Endometrial microvascular endothelial cells (primary cell): Measurements from ENCODE around the gene TMEM253. TPM values are rescaled to one million over a fixed set of nuclear protein-coding genes. Genes with fewer than 3 reads are reported as not detected.

Experiments
- in situ Hi-C: cut with HindIII; loops from 2 replicates; pipeline ENCODE4 v1.10.0; 2017; ENCODE audit warnings: low sequenced_read_pairs, low pct_unique_long_range_greater_than_20kb; ENCODE audit errors: inconsistent ontology term
- total RNA-seq: library from RNA; depleted of rRNA; stranded (reverse); fragments of >200 nt; gene quantifications from one replicate; pipeline ENCODE4 v1.2.3, GENCODE V29; 2015; ENCODE audit errors: inconsistent ontology term

Gene TMEM253
- total RNA-seq, 1 donor from 2014 or later = not detected

DNA sequence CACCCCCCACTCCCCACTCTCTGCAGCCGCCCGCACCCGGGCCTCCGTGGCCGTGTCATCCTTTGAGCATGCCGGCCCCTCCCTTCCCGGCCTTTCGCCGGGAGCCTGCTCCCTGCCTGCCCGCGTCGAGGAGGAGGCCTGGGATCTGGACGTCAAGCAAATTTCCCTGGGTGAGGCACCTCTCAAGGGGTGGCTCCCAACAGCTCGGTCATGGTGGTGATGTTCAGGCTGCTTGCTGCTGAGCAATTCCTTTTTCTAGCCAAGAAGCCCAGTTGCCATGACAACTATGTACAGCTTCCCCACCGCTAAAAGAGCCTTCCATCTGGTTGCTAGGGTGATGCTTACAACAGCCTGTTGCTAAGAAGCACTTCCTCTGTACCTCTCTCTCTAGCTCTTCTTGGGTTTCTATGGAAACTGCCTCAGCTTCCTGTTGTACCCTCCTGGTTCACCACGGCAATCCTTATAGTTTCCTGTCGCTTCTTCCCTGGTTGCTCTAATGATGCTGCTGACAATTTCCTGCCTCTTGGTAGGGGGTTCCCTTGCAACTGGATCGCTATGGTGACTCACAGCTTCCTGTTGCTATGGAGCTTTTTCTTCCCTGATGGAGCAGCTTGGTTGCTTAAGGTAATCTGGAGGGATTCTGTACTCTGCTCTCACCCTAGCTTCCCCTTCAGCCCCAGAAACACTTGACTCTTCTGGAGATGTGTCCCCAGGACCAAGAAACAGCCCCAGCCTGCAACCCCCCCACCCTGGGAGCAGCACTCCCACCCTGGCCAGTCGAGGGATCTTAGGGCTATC lies 13.4 kb upstream of the TMEM253 start:
- in situ Hi-C loops = no loop called here

DNA sequence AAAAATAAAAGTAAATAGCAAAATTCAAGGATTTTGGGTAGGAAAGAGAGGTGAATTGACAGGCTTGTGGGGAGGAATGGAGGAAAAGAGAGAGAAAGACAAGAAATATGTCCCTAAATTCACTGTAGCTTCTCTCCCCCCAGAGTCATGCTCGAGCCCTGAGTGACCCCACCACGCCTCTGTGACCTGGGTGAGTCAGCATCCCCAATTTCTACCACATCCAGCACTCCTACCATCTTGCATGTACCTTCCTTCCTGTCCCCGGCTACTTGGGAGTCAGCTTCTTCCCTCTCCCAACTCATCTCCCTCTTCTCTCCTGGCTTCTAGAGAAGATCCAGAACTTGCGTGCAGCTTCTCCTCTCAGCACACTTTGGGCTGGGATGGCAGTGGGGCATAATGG lies 12.2 kb upstream of the TMEM253 start:
- in situ Hi-C loops = no loop called here

DNA sequence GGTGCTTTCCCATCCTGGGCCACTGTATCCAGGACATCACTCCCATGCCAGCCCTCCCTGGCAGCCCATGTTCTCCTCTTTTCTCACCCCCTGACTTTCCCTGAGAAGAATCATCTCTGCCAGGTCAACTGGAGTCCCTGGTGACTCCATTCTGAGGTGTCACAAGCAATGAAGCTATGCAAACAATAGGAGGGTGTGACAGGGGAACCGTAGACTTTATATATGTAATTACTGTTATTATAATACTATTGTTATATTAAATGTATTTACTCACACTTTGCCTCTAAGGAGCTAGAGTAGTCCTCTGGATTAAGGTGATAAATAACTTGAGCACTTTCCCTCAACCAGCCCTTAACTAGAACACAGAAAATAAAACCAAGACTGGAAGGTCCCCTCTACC lies 11.6 kb upstream of the TMEM253 start:
- in situ Hi-C loops = no loop called here

DNA sequence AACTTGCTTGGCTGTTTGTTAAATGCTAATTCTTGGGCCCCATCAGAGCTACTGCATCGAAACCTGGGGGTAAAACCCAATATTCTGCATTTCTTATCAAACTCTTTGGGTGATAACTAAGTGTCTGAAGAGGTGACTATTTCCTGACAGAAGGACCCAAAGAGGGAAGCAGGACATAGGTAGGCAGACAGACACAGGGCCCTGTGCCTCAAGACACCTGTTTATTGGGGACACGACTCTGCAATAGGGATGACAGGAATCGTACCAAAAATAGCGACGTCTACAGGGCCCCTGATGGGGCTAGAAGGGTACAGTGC lies 11.0 kb upstream of the TMEM253 start:
- in situ Hi-C loops = no loop called here

DNA sequence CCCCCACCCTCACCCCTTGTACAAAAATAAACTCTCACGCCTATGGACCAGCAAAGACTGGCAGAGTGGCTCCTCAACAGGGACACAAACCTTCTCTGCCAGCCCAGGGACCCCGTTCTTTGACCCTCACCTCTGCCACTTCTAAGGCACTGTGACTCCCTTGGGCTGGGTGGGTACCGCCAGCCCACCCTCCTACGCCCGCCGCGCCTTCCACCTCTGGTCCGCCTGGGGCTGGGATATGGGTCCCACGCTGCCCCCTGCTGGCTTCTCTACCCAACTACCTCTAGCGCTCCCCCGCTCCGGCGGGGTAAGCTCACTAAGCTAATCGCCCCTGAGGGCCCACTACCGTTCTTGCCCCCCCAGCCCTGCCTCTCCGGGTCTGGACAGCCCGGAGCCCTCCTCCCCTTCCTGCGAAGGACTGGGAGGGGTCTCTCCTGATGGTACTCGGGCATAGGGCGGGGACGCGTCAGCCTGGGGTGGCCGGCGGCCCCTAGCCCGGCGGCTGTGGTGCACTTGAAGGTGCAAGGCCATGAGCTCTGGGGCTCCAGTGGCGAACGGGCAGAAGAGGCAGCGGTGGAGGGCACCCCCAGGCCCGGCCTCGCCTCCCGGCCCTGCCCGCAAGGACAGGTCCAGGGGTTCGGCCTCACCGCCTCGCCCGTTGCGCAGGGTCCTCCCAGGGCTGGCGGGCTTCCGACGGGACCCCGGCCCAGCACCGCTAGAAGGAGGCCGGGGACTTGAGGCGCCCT lies 10.5 kb upstream of the TMEM253 start:
- in situ Hi-C loops = no loop called here

DNA sequence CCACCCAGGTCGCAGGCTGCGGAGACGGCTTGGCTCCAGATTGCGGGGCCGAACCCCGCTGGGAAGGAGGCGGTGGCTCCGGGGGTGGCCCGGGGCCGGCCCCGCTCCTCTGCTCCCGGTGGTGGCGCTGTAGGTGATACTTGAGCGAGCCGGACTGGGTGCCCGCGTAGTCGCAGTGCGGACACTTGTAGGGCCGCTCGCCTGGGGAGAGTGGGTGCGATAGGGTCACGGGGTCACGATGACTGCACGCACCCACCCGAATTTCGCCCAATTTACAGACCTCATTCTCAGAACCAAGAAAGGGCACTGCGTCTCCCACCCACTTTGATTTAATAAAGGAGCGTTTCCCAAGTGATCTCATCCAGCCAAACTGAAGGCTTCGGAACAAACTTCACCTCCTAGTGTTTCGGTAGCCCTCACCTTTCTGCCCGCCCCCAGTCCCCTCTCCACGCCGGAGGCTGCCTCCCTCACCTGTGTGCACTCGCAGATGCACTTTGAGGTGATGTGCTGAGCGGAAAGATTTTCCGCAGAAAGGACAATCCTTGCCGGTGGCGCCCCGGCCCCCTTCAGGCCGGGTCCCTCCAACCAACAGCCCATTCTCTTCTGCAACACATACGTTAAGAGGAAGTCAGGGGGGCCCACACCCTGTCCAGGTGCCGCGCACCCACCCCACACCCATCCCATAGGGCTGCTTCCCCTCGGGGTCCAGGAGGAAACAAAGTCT lies 9.8 kb upstream of the TMEM253 start:
- in situ Hi-C loops = no loop called here

DNA sequence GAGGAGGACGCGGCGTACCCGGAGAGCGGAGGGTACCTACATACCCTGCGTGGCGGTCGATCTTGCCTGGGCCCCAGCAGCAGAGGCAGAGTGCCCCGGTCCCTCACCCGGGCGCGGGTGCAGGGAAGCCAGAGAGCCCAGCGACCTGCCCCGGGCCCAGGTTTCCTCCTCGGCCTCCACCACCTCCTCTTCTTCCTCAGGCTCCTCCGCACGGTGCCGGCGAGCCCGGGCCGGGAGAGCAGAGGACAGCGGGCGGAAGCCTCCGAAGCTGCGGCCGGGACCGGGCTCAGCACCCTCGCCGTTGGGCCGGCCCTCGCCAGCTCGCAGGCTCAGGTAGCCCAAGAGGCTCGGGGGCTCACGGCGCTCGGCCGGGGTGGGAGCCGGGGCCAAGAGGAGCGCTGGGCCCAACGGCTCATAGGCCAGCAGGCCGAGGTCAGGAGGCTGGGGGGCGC lies 9.0 kb upstream of the TMEM253 start:
- in situ Hi-C loops = no loop called here

DNA sequence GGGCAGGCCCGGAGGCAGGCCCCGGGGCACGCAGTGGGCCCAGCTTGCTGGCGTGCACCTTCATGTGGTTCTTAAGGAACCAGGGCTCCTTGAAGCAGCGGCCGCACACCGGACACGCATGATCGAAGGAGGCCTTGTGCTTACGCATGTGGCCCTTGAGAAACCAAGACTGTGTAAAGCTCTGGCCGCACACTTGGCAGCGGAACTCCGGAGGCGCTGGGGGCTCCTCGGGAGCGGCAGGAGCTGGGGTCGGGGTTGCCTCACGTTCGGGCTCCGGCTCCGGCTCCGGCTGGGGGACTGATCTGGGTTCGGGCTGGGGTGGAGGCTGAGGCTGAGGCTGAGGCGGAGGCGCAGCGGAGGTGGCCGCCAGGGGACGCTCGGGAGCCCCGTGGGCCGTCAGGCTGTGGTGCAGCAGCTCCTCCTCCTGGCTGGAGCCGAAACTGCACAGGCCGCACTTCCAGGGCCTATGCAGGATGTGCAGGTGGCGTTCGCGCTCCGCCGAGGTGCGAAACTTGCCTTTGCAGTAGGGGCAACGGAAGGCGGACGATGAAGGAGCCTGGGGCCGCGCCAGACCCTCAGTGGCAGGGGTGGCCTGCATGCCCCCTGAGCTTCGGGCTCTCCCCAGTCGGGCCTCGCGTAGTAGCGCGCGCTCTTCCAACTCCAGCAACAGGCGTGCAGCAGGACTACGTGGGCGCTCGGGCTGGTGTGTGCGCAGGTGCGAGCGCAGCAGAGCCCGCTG lies 8.4 kb upstream of the TMEM253 start:
- in situ Hi-C loops = no loop called here

DNA sequence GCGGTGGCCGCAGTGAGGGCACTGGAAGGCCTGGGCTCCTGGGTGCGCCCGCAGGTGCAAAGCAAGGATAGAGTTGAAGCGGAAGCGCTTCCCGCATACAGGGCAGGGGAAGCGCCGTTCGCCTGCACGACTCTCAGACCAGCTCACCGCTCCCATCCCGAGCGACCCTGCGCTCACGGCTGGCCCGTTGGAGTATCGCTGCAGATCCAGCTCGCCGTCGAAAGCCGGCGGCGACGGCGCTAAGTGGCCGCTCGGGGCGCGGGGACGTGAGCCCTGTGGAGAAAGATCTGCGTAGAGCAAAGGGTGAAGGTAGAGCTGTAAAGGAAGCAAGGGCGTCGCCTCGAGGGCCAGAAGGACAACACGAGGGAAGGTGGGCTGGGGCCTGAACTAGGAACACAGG lies 7.8 kb upstream of the TMEM253 start:
- in situ Hi-C loops = no loop called here

DNA sequence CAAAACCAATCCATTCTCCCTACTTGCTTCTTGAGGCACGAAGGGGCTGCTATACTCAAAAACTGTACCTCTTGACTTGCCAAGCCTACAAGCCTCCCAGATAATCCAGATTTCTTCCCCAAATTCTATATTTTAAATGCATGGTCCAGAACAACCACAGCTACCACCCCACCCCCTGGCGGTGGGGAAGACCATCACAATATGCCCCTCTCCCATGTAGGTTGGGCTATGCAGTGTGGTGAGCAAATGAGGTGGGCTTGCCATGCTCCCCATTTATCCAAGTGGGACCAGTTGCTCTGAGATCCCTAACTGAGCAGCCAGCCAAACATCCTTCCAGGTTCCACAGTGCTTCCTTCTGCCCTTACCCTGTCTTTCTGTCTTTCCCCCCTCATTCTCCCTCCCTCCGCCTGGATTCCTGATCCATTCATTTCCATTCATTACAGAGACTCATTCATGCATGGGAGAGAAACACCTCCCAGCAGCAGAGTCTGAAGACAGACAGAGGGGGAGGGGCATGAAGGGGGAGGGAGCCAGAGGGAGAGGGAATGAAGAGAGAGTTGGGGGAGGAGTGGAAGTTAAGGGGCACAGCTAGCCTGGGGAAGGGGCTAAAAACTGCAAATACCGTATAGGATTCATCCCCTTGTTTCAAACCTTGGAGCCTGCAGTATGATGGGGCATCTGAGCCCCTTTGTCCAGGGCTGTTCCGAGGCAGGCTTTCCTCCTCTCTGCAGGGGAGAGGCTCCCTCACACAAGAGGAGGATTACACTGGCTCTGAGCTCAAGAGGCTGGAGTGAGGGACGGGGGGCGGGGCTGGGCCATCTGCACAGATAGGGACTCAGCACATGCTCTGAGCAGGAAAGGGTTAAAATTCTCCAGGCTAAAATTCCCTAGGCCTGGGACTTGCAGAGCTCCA lies 6.8 kb upstream of the TMEM253 start:
- in situ Hi-C loops = no loop called here

DNA sequence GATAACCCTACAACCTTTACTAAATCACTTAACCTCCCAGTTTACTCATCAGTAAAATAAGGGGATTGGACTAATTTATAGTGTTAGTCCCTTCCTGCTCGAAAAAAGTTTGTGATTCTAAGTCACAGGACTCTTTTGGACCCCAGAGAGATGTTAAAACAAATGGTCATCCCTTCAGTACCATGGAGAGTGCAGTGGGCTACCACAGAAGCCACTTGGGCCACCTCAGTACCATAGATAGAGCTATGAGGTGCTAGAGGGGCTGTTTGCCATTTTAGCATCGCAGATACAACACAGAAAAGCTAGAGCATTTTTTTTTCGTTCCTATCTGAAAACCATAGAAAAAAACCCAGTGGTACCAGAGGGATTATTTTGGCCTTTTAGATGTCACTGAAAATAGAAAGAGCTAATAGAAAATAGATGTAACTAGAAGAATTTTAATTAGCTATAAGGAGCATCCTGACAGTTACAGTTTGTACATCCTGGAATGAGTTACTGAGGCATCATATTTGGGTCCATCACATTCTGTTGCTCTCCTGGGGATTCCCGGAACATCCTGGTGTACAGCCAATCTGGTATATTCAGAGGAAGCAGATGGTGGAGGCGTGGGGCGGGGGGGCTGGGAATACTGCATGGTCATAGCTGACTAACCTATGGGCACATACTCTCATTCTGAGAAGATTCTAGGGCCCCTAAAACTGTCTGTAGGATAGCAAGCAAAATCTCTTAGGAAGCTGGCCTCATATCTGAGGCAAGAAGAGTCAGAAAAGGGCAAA lies 5.2 kb upstream of the TMEM253 start:
- in situ Hi-C loops = no loop called here

DNA sequence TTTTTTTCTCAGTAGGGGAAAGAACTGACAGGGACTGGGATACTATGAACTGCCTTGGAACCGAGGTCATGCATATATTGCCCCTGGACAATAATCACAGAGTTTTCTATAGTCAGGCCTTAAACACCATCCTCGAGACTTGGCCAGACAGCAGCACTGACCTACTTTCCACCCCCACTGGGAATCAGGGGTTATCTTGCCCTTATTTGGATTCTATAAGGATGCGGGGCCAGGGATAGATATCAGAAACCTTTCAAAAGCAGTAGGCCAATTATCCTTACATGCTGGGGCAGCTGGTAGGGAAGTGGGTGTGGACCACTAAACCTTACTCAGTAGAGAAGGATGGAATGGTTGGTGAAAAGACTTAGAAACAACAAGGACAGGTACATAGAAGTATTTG lies 4.4 kb upstream of the TMEM253 start:
- in situ Hi-C loops = no loop called here

DNA sequence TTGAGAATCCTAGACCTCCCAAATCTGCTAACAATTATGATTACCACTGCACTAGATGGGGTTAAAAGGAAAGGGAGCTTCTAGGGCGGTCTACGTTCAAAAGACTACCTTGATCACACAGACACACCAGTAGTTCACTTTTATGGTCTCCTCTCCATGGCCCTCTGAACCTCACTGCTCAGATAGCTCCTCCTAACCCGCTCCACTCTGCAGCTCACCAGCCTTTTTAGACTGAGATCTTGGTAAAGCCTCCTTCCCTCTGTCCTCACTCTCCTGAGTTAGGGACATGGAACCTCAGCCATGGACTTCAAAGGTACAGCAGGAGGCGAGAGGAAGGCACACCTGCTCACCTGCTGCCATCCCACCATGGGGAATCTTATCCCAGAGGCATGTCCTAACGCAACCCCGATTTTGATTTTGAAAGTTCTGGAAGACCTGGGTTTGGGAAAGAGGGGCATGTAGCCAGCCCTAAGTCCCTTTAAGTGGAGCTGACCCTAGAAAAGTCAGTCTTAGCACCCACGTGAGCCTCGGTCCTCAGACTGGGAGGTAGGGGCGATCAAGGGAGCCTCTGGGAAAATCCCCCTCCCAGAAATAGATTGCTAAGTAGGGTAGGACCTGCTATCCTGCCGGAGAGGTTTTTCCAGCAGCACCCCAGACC lies 3.8 kb upstream of the TMEM253 start:
- in situ Hi-C loops = no loop called here

DNA sequence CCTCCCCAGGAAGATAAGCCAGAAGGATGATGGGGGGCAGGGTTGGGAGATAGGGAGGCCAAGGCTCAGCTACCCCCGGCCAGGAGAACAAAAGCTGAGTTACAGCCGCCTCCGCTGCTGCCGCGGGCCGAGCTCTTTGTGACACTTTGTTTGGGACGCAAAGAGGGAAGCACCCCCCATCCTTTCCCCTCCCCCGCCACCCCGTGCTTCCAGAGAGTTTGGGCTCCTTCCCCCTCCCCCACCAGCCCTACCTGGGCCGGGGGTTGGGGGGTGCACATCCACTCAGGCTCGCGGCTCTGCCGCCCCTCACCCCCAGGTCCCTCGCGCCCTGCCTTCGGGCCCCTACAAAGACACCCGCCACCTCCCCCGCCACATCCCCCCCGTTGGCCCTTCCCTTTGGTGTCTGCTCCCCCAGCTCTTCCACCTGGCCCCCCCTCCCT lies 3.2 kb upstream of the TMEM253 start:
- in situ Hi-C loops = no loop called here

DNA sequence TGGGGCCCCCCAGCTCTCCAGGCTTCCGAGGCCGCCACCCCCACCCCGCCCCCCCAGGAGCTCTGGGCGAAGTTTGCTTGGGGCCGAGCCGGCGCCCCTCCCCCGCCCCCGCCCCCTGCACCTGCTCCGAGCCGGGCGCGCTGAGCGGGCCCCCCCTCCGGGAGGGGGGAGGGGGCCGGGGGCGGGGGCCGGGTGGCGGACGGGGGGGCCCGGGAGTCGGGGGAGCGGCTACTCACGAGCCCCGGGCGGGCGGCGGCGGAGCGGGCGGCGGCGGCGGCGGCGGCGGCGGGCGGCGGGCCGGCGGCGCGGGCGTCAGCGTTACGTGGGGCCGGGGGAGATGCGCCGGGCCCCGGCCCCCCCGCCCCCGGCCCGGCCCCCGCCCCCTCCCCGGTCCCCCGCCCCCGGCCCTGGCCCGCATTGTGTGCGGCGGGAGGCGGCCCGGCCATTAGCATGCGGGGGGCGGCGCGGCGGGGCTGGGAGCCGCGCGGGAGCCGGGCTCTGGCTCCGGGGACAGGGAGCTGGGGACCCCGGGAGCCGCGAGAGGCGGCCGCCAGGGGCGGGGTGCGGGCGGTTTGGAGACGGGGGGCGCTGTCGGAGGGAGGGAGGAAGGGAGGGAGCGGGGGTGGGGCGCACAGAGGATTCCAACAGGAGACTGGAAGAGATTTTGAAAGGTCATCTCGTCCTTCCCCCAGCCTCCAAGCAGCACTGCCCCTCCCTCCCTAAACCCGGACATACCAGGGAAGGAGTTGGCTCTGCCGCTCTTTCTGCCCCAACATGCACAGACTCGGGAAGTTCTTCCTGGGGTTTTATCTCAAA lies 2.6 kb upstream of the TMEM253 start, which contains the start of gene ZNF219:
ZNF219 (minus strand) TSS at position 580 of the 816 bp plus-strand sequence. CDS start 5,064 bp downstream, outside the sequence.
- in situ Hi-C loops = no loop called here
